Endometrial microvascular endothelial cells (primary cell): ENCODE measurements around the gene RTP5. TPM values are rescaled to one million over a fixed set of nuclear protein-coding genes. Genes with fewer than 3 reads are reported as not detected.
"Not testable (repeated sequence)": the region's sequence is repeated elsewhere in the genome, so short reads cannot be mapped to it uniquely, and the experiment has no call there.

Experiments used
- in situ Hi-C: cut with HindIII; loops from 2 replicates; pipeline ENCODE4 v1.10.0; 2017; ENCODE audit warnings: low sequenced_read_pairs, low pct_unique_long_range_greater_than_20kb; ENCODE audit errors: inconsistent ontology term
- total RNA-seq: library from RNA; depleted of rRNA; stranded (reverse); fragments of >200 nt; gene quantifications from one replicate; pipeline ENCODE4 v1.2.3, GENCODE V29; 2015; ENCODE audit errors: inconsistent ontology term

Gene RTP5
- not detected for total RNA-seq

DNA sequence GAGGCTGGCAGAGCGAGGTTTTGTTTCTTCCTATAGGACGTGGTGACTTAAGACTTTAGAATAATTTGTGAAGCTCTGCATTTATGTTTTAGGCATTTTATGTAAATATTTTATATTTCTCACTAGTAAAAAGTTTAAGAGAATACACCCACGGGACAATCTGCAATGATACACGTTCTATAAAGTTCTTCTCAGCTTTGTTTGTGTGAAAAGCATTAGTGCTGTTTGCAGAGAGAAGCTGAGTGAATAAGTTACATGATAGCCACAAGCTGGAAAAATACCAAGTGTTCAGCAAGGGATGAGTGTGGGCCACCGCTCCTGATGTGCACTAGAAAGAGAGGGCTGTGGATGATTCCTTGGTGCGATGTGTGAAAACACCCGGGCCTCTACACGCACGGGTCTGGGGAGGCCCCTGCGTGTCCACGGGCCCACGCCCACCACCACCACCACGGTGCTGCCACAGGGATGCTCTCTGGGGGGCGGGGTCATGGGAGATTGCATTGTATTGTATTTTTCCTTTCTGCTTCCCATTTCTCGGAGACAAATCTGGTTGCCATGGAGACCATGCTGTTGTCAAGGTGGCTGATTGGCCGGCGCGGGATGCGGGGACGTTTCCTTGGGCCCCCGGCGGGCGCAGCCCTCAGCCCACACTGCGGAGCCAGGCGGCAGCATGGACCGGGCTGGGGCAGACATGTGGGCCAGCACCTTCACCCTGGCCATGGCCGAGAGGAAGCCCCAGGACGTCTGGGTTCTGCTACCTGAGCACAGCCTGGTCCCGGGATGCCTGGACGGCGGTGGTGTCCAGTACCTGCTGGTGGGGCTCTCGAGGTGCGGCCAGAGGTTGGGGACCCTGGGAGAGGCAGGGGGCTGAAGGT lies at the start of gene RTP5:
Gene RTP5, plus strand, starts transcription at position 643 of the 875 bp plus-strand sequence. Its CDS starts 28 bp downstream, at position 671.
- in situ Hi-C loops, result no loop called here

DNA sequence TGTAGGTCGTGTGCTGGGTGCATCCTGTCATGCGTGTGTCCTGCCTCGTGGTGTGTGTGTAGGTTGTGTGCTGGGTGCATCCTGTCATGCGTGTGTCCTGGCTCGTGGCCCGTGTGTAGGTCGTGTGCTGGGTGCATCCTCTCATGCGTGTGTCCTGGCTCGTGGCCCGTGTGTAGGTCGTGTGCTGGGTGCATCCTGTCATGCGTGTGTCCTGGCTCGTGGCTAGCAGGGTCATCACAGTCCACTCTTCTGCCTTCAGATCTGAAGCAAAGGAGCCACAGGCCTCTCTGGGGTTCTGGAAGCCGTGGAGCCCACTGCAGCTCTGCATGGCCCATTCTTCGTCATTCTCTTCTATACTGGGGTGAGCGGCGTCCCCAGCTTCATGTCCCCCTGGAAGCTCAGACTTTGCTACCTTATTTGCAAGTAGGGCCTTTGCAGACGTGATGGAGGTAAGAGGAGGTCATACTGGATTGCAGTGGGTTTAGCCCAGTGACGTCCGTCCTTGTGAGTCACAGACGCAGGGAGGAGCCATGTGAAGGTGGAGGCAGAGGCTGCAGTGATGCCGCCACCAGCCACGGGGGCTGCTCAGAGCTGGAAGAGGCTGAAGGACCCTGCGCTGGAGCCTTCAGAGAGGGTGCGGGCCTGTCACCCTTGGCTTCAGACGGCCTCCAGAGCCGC lies 49.4 kb upstream of the RTP5 start:
- in situ Hi-C loops, result not testable (repeated sequence)

DNA sequence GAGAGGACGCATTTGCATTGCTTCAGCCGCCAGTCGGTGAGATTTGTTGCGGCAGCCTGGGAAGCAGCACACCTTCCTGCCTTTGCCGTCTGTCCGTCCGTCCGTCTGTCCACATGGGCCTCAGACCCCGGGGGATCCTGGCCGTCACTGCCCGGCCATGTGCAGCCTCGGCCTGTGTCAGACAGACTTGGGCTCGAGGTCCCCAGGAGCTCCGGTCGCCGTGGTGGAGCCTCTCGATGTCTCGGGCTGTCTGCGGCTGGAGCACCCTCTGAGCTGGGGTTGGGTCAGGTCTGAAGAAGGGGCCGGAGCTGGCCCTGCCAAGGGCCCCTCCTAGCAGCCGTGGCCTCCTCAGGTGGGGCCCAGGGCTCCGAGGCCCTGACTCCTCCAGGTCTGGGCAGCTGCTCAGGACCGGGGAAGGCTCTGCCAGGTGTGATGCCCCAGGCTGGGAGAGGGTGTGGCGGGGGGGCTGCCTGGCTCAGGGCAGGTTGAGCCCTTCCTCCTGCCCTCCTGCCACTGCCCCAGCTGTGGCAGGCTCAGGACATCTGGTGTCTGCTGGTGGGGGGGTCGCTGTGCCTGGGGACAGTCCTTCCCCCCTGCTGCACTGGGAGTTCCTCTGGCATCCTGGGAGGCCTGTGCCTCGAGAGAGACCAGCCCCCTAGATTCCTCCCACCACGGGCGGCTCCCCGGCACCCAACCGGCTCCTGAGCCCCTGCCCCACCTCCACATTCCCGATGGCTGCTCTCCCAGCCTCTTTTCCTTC lies 48.7 kb upstream of the RTP5 start:
- in situ Hi-C loops, result no loop called here

DNA sequence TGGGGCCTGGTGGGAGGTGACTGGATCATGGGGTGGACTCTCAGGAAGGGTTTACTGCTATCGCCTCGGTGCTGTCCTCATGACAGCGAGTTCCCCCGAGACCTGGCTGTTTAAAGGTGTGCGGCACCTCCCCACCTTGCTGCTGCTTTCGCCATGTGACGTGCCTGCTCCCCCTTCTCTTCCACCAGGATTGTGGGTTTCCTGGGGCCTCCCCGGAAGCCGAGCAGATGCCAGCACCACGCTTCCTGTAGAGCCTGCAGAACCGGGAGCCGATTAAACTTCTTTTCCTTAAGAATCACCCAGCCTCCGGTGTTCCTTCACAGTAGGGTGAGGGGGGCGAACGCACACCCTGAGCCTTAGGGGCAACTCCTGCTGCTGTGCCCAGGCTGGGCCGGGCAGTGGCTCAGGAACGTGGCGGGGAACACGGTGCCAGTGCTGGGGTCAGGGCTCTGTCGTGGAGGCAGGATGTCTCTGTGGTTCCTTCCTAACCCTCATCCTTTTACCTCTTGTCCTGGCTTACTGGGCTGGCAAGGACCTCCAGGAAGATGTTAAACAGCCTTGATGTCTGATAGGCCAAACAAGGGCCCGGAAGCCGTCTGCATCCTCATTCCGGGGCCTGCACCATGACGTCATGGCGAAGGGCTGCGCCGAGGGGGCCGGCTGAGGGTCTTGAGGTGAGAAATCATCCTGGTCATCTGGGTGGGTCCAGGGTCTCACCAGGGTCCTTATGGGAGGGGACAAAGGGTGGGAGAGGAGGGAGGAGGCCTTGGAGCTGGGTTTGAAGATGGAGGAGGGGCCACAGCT lies 47.9 kb upstream of the RTP5 start:
- in situ Hi-C loops, result no loop called here

DNA sequence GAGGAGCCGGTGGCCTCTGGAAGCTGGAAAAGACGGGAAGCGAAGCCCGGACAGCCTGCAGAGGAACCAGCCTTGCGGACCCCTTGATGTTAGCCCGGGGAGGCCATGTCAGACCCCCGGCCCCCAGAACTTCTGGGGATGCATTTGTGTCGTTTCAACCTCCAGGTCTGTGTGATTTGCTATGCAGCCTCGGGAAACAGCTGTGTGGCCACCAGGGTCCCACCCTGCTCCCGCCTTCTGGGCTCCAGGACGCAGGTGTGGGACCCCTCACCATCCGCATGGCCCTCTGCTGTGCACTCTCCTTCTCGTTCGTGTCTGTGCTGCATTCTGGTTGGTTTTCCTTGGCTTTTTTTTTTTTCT lies 47.3 kb upstream of the RTP5 start:
- in situ Hi-C loops, result no loop called here

DNA sequence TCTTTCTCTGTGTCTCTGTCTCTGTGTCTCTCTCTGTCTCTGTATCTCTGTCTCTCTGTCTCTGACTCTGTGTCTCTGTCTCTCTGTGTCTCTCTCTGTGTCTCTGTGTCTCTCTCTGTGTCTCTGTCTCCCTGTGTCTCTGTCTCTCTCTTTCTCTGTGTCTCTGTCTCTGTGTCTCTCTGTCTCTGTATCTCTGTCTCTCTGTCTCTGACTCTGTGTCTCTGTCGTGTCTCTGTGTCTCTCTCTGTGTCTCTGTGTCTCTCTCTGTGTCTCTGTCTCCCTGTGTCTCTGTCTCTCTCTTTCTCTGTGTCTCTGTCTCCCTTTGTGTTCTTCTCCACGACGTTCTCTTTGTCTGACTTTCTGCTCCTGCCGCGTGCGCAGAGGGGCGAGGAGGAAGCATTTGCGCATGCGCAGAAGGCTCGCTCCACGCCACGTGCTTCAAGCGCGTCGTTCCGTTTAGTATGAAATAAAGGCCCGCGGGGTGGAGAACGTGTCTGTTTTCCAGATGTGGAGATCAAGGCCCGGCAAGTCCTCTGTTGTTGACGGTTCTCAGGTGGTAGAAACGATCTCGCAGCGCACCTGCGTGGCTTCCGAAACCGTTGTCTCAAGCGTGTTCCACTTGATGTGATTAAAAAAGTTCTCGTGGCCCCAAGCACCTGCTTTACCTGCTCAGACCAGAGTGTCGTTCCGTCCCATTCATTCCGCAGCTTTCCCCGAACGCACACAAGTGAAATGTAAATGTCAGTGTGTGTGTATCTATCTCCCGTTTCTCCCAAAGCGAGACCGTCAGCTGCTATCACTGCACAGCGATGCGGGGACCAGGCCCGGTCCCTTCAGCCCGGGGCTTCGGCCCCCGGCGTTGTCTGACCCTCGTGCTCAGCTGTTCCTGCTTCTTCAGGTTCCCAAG lies 45.7 kb upstream of the RTP5 start:
- in situ Hi-C loops, result not testable (repeated sequence)

DNA sequence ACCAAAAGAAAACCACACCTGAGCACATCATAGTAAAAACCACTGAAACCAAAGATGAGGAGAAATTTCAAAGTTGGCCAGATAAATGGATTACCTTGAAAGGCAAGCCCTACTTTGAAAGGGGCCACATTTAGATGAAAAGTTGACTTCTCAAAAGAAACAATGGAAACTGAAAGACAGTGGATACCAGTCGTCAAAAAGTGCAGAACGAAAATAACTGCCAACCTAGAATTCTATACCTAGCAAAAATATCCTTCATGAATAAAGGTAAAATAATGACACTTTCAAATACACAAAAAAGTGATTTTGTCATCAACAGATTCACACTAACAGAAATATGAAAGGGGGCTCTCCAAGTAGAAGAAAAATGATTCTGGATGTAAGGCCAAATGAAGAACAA lies 42.1 kb upstream of the RTP5 start:
- in situ Hi-C loops, result no loop called here

DNA sequence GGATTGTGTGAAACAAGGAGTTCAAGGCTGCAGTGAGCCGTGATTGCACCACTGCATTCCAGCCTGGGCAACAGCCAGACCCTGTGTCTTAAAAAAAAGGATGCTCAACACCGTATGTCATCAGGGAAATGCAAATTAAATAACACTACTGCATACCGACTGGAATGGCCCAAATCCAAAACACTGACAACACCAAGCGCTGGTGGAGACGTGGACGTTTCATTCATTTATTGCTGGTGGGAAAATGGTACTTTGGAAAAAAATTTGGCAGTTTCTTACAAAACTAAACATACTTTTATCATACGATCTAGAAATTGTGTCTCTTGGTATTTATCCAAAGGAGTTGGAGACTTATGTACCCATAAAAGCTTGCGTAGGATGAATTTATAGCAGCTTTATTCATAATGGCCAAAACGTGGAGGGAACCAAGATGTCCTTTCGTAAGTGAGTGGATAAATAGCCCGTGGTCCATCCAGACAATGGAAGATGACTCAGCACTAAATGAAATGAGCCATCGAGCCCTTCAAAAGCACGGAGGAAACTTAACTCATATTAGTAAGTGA lies 36.3 kb upstream of the RTP5 start:
- in situ Hi-C loops, result no loop called here

DNA sequence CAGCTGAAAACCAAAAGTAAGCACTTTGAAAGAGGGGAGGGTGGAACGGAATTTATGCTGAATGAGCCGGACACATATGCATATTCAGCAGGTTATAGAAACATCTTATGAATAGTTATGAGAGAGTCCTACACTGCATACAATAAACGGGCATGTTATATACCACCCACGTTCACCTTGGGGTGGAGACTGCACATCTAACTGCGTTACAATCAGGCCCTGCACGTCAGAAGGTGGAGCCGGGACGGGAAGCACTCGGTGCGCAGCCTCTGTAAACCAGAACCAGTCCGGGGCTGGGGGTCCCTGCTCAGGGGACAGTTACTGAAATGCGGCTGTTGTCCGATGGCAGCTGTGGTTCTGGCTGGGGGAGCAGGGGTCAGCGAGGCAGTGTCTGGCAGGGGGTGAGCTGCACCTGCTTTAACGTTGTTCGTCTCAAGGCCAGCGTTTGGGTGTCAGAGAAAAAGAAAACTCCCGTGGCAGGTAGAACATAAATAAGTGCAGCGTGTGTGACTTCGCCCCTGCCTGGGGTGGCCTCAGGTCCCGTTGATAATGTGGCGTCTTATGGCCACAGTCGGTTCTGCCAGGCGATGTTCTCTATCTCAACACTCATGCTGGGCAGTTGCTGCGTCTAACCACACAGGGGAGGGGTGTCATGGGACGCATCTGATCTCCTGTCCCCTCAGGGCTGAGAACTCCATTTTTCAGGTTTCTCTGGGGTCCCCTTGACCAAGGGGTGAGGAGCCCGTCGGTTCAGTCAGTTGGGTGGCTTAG lies 35.6 kb upstream of the RTP5 start:
- in situ Hi-C loops, result not testable (repeated sequence)

DNA sequence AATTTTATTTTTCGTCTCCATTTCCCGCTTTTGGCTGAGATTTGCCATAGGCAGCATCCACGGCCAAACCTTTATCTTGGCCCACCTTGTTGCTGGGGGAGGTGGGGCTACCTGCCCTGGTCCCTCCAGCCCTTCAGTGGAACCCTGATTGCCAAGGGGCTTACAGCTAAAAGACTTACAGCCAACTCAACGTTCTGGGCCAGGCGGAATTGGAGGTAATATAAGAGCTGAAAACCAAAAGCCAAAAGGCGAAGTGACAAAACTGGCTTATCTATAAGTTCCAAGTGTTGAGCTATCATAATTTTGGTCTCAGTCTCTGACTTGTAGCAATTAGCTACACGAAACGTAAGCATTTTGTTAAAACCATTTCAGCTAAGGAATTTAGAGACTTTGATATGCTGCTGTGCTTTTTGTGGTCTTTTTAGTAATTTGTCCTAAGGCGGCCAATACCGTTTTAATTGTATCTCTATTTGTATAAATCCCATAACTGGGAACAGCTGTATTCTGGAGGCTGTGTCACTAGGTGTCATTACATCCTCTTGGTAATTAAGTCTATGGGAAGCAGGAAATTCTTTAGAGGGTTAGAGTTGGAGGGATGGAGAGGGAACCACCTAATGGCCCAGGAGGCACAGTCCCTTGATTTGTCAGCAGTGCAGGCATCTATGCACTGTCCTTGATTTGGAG lies 34.9 kb upstream of the RTP5 start:
- in situ Hi-C loops, result no loop called here

DNA sequence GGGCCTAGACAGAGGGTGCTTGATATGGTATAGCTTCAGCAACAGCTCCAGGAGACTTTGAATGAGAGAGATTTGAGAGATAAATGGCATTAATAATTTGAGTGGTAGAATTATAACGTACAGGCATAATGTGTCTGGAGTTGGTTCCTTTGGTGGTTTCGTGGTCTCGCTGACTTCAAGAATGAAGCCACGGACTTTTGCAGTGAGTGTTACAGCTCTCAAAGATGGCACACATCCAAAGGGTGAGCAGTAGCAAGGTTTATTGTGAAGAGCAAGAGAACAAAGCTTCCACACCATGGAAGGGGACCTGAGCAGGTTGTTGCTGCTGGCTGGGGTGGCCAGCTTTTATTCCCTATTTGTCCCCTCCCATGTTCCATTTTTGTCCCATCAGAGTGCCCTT lies 33.9 kb upstream of the RTP5 start:
- in situ Hi-C loops, result no loop called here

DNA sequence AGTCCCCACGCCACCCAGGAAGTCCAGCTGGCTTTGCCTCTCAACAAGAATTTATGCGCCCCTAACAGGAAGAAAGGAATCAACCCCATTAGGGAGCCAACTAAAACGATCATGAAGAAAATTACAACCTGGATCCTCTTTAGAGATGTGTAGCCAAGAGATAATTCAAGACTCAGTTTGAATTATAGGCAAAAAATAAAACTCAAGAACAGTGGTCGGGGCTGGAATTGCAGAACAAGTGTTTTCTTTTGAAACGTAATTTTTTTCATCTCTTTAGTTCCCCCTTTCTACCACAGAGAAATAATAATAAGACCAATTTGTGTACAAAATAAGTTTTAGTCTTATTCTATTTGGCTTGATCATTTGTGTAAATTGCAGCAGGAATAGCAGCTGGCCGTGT lies 33.2 kb upstream of the RTP5 start:
- in situ Hi-C loops, result no loop called here

DNA sequence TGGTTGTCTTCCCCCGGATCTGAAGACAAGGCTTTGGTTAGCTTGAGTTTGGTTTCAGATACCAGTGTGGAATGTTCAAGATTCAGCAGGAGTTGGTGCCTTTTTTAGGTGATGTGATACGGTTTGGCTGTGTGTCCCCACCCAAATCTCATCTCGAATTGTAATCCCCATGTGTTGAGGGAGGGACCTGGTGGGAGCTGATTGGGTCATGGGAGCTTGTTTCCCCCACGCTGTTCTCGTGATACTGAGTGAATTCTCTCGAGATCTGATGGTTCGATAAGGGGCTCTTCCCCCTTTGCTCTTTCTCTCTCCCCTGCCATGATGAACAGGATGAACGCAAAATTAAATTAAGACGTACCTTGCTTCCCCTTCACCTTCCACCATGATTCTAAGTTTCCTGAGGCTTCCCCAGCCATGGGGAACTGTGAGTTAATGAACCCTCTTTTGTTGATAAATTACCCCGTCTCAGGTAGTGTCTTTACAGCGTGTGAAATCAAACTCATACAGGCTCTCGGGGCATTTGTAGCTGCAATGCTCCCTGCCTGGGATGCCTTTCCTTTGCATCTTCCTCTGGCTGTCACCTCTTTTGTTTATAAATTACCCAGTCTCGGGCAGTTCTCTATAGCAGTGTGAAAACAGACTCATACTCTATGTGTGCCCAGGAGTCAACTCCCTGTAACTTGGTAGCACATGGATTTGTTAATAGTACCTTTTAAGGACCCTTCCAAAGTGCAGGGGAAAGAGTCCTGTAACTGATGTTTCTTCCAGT lies 32.1 kb upstream of the RTP5 start:
- in situ Hi-C loops, result no loop called here

DNA sequence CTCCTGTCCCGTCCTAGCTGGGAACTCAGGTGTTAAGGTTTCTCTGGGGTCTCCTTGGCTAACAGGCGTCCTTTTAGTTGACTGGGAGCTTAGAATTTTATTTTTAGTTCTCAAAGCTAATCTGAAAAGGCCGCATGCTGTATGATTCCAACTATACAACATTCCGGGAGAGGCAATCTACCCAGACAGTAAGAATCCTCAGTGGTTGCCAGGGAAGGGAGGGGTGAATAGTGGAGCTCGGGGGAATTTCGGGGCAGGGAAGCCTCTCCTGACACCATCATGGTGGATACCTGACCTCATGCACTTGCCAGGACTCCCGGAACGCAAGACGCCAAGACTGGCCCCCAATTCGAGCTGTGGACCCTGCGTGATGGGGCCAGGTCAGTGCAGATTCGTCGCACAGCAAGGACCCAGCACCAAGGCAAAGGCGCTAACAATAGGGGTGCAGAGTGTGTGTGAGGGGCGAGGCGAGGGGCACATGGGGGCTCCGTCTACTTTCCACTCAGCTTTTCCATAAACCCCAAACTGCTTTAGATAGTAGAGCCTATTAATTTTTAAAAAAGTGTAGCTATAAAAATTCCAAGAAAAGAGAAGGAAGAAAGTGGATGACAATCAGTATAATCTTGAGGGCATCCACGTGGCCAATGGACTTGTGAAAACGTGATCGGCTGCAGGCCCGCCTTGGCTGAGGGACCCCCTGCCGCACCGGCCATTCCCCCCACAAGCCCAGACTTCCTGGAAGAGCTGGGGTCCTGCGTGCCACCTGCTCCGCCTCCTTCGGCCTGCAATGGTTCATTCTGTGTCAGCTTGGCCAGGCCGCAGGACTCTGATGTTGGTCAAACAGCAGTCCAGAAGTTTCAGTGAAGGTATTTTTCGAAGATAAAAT lies 28.1 kb upstream of the RTP5 start:
- in situ Hi-C loops, result no loop called here

DNA sequence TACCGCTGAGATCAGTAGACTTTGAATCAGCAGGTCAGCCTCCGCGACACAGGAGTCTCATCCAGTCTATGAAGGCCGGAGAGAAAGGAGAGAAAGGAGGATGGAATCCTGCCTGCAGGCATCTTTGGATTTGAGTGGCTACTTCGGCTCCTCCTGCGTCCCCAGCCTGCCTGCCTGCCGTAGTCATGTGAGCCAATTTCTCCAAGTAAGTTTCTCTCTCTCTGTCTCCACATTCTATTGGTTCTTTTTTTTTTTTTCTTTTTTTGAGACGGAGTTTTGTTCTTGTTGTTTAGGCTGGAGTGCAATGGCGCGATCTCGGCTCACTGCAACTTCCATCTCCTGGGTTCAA lies 27.5 kb upstream of the RTP5 start:
- in situ Hi-C loops, result no loop called here
